ENCODE data around the gene MGMT.

DNA sequence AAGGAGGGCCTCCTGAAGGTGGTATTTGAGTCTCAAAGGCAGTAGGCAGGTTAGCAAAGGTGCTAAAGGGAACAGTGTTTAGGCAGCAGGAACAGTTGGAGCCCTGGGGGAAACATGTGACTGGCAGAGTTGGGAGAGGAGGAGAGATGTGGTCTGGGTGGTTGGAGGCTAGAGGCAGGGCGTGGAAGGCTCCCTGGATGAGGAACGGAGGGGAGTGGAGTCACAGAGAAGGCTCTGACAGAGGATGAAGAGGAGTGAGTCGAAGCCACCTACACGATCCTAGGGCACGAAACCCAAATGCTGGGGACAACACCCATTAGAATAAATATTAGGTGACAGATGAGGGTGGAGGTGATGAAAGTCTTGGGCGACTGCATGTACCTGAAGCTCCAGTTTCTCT is 19.6 kb upstream of the MGMT start:
- TF ChIP-seq CTCF (IDR thresholded peaks at IDR 0.05) (no peak), POLR2A (IDR thresholded peaks at IDR 0.05) (no peak), POLR2AphosphoS5 (IDR thresholded peaks at IDR 0.05) (no peak)
